Testis (tissue), 3 donors: ENCODE measurements around the gene OLIG3. TPM values are rescaled to one million over a fixed set of nuclear protein-coding genes. Genes with fewer than 3 reads are reported as not detected.

ENCODE experiments used
- DNase-seq: peaks from one replicate; pipeline ENCODE4 v3.0.0-alpha.2; 2019
- H3K27ac ChIP-seq, 2 donors: fragments of 200-600 bp; sonication (generic); one replicate each; pipeline ENCODE4 v1.5.1; 2019
- H3K27me3 ChIP-seq: fragments of 200-600 bp; sonication (generic); one replicate; pipeline ENCODE4 v1.5.1; 2019
- H3K36me3 ChIP-seq: fragments of 200-600 bp; sonication (generic); one replicate; pipeline ENCODE4 v1.5.1; 2017; ENCODE audit warnings: low read depth; ENCODE audit errors: missing control alignments
- H3K4me1 ChIP-seq: fragments of 200-600 bp; sonication (generic); one replicate; pipeline ENCODE4 v1.5.1; 2019
- H3K4me3 ChIP-seq, 2 donors: fragments of 200-600 bp; sonication (generic); one replicate each; pipeline ENCODE4 v1.5.1; 2017 to 2019
- H3K9me3 ChIP-seq: fragments of 200-600 bp; sonication (generic); one replicate; pipeline ENCODE4 v1.5.1; 2017
- POLR2A ChIP-seq: fragments of 450-650 bp; IDR thresholded peaks from one replicate; pipeline ENCODE4 v1.6.1; 2017; ENCODE audit warnings: antibody characterized with exemption, mild to moderate bottlenecking, moderate library complexity
- WGBS, 2 donors: methylation state at CpG; one replicate each; pipeline ENCODE4 v1.1.5; 2018; 5-methylcytosine and 5-hydroxymethylcytosine counted together
- intact Hi-C: fragments of 100-400 bp; cut with DNase I; formaldehyde crosslinking; loops from one replicate; pipeline ENCODE4 v1.15.1; 2023; ENCODE audit warnings: low total_unique reads
- polyA plus RNA-seq: library from polyadenylated mRNA; stranded (reverse); fragments of 350-450 nt; fragmentation: Illumina TruSeq; extraction: RNeasy Lipid Tissue Mini Kit (QIAGEN cat#74804); gene quantifications from one replicate; pipeline ENCODE4 v1.2.3, GENCODE V29; 2014; ENCODE audit warnings: low read depth, low replicate concordance; ENCODE audit not compliant: insufficient read depth
- total RNA-seq, 2 donors: library from RNA; depleted of rRNA; stranded (reverse); fragments of >200 nt; gene quantifications; one replicate each; pipeline ENCODE4 v1.2.3, GENCODE V29; 2016
- TF ChIP-seq, protein P1 (sequence below), 3 experiments: fragments of 450-650 bp in 2 of 3; fragments of 200-600 bp in 1 of 3; sonication (generic) in 1 of 3; IDR thresholded peaks; one replicate each; pipeline ENCODE4 v1.5.1; 2016 to 2019; ENCODE audit warnings: antibody characterized with exemption in 3 of 3, mild to moderate bottlenecking in 2 of 3, moderate library complexity in 1 of 3

Gene OLIG3
- total and polyA plus RNA-seq, 3 donors from 2014 or later, result not detected

DNA sequence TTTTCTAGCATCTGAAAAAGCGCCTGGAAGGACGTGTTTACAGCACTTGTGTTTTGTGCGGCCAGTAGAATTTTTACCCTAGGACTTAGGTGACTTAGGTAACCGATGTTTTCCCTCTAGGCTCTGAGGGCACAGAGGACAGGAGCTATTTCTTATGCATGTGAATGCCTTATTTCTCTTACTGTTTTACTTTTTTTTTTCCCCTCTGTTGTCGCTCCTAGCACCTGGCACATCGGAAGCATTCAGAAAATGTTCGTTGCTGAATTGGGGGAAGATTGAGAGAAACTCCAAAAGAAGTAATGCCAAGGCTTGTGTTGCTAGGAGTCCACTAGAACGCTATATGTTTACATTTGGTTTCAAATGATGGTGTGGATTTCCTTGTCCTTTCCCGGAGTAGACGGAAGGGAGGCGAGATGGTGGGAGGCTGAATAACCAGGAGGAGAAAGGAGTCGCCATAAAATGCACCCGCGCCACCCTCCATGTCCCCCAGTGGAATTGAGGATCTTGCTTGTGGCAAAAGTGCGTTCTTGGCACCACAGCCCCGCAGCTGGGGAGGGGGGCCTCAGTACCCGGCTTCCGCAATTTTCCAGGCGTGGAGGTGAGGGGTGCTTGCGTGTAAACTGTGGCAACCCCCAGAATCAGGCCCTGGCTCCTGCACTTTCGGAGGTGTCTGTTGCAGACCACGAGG is 6.9 kb downstream of the OLIG3 start:
- 8 to 13% methylated on average over 15 to 22 of the region's 22 CpGs for WGBS, 2 donors
- Histone ChIP-seq H3K36me3 (no peaks in the 10 kb centered on the region), H3K27ac (no peak overlapping the region), H3K4me3 (no peak overlapping the region), H3K27me3 (no peaks in the 10 kb centered on the region), H3K9me3 (no peaks in the 10 kb centered on the region), H3K4me1 (peaks cover 4% of the 10 kb centered on the region)
- intact Hi-C loops, result no loop called here
- TF ChIP-seq POLR2A, result no peak
- TF ChIP-seq, protein P1, sequence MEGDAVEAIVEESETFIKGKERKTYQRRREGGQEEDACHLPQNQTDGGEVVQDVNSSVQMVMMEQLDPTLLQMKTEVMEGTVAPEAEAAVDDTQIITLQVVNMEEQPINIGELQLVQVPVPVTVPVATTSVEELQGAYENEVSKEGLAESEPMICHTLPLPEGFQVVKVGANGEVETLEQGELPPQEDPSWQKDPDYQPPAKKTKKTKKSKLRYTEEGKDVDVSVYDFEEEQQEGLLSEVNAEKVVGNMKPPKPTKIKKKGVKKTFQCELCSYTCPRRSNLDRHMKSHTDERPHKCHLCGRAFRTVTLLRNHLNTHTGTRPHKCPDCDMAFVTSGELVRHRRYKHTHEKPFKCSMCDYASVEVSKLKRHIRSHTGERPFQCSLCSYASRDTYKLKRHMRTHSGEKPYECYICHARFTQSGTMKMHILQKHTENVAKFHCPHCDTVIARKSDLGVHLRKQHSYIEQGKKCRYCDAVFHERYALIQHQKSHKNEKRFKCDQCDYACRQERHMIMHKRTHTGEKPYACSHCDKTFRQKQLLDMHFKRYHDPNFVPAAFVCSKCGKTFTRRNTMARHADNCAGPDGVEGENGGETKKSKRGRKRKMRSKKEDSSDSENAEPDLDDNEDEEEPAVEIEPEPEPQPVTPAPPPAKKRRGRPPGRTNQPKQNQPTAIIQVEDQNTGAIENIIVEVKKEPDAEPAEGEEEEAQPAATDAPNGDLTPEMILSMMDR (IDR thresholded peaks at IDR 0.05), result no peak
- no peak for DNase-seq

DNA sequence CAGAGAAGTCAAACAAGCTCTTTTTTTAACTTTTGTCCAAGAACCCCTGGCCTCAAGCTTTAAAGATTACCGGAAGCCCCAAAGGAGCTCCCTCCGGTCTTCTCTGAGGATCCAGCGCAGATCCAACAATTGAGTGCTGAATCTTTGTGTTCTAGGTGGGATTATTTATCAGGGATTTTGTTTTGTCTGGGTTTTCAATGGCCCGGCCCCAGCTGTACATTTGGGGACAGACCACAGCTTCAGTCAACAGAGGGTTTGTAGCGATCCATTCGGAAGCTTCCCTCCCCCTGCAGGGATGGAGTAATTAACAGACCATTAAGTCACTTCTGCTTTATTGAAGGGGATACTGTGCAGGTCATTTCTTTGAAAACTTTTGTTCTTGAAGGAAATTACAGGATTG is 7.8 kb downstream of the OLIG3 start:
- no peaks in the 10 kb centered on the region for H3K27me3 ChIP-seq
- no peaks in the 10 kb centered on the region for H3K36me3 ChIP-seq
- TF ChIP-seq POLR2A, result no peak
- TF ChIP-seq, protein P1 (IDR thresholded peaks at IDR 0.05), result no peak
- intact Hi-C loops, result no loop called here
- H3K4me3 ChIP-seq, result no peak overlapping the region
- DNase-seq, result no peak
- peaks cover 4% of the 10 kb centered on the region for H3K4me1 ChIP-seq
- 8 to 23% methylated on average over 6 of the region's 6 CpGs for WGBS, 2 donors
- H3K9me3 ChIP-seq, result no peaks in the 10 kb centered on the region
- no peak overlapping the region for H3K27ac ChIP-seq

DNA sequence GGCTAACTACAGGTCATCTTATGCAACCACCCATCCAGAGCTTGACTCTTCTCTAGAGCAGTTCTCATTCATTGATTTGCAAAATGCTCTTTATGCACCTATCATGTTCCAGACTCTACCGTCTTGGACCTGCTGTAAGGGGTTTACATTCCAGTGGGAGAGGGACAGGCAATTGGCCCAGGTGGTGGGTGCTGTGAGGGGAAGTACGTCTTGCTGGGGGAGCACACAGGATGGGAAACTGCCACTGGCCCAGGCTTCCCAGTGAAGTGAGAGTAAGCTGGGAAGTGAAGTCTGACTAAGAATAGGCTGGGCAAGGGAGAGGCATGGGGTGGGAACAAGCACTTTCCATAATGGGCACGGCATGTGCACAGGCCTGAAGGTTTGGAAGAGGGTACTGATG is 13.8 kb downstream of the OLIG3 start:
- H3K9me3 ChIP-seq, result no peaks in the 10 kb centered on the region
- H3K27me3 ChIP-seq, result no peaks in the 10 kb centered on the region
- no peaks in the 10 kb centered on the region for H3K4me1 ChIP-seq
- no peaks in the 10 kb centered on the region for H3K36me3 ChIP-seq
- no peak for DNase-seq
- WGBS, 2 donors, result 65 to 86% methylated on average over 3 of the region's 3 CpGs
- H3K4me3 ChIP-seq, result no peak overlapping the region
- intact Hi-C loops, result no loop called here
- no peak for TF ChIP-seq POLR2A
- TF ChIP-seq, protein P1 (IDR thresholded peaks at IDR 0.05), result no peak
- H3K27ac ChIP-seq, result no peak overlapping the region

DNA sequence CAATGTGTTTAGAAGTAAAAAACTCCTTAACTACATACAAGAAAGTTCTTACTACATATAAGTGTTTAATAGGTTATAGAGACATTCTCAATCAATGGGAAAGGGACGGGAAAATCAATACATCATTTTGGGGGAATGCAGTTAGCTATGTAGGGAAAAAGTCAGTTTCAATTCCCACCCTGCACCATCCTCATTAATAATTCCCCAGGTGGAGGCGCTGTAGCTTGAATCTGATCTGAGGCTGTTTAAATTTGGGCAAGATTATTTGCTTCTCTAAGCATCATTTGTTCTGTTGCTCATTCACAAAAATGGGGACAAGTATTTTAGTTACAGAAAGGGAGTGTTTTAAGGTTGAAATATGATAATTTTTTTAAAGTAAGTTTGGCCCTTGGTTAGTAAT is 19.1 kb downstream of the OLIG3 start:
- WGBS, 2 donors, result 63 to 77% methylated on average over 2 of the region's 2 CpGs
- TF ChIP-seq, protein P1 (IDR thresholded peaks at IDR 0.05), result peak in 2 of 3 experiments; percentile 8 to 26
- no peak for TF ChIP-seq POLR2A
- H3K9me3 ChIP-seq, result no peaks in the 10 kb centered on the region
- no peak overlapping the region for H3K27ac ChIP-seq
- DNase-seq, result no peak
- H3K4me3 ChIP-seq, result no peak overlapping the region
- H3K27me3 ChIP-seq, result no peaks in the 10 kb centered on the region
- intact Hi-C loops, result no loop called here
- H3K4me1 ChIP-seq, result no peaks in the 10 kb centered on the region
- H3K36me3 ChIP-seq, result no peaks in the 10 kb centered on the region

DNA sequence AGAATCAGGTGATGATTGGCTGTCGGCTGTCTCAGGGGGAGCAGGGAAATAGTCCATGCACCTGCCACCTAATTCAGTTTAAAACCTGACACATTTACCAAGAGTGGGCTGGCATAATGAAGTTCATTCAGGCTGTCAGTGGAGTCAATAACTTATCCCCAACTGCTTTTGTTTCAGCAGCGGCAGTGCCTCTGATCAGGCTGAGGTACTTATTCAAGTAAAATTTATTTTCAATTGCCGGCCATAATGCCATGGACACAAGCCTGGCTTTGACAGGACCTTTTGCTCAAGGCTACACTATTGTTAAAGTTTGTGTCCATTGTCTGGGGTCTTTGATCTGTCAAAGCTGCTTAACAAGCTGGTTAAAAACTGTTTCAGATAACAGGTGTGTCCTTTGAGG is 20.6 kb downstream of the OLIG3 start:
- H3K4me3 ChIP-seq, result no peak overlapping the region
- H3K27ac ChIP-seq, result no peak overlapping the region
- no peak for DNase-seq
- H3K4me1 ChIP-seq, result no peaks in the 10 kb centered on the region
- no peaks in the 10 kb centered on the region for H3K27me3 ChIP-seq
- WGBS, 2 donors, result 86 to 88% methylated on average over 3 of the region's 3 CpGs
- H3K9me3 ChIP-seq, result no peaks in the 10 kb centered on the region
- intact Hi-C loops, result no loop called here
- no peaks in the 10 kb centered on the region for H3K36me3 ChIP-seq
- TF ChIP-seq, protein P1 (IDR thresholded peaks at IDR 0.05), result no peak
- TF ChIP-seq POLR2A, result no peak
